ENCODE measurements around the gene MAPT. TPM values are rescaled to one million over a fixed set of nuclear protein-coding genes. Genes with fewer than 3 reads are reported as not detected.

MAPT gene
- polyA plus RNA-seq, 1 experiment = 0.27 TPM

- Histone ChIP-seq H3K4me3 (ENCODE audit: low read depth, low read length) (no peak overlapping the region), H3K27ac (ENCODE audit: low read depth, low read length) (no peak overlapping the region), H3K27me3 (ENCODE audit: control insufficient read depth, insufficient read depth, low read length) (peaks cover 12% of the 10 kb centered on the region), H3K9me3 (ENCODE audit: control insufficient read depth, insufficient read depth, low read length) (no peaks in the 10 kb centered on the region)
- TF ChIP-seq CTCF (IDR thresholded peaks at IDR 0.05; ENCODE audit: low read depth, low read length) = no peak
- CTCF ChIA-PET = no interaction called here
- DNase-seq (ENCODE audit: low read depth, low spot score) = no peak
- POLR2A ChIA-PET = no interaction called here
These were observed 99.7 kb downstream of the MAPT start for GRCh38 chr17:45993962-45994627.

GRCh38 chr17:45994987-45995386 is 100.6 kb downstream of the MAPT start:
- Histone ChIP-seq H3K27ac (ENCODE audit: low read depth, low read length) (no peak overlapping the region), H3K4me3 (ENCODE audit: low read depth, low read length) (no peak overlapping the region), H3K27me3 (ENCODE audit: control insufficient read depth, insufficient read depth, low read length) (peaks cover 15% of the 10 kb centered on the region), H3K9me3 (ENCODE audit: control insufficient read depth, insufficient read depth, low read length) (no peaks in the 10 kb centered on the region)
- TF ChIP-seq CTCF (IDR thresholded peaks at IDR 0.05; ENCODE audit: low read depth, low read length) = no peak
- no peak for DNase-seq (ENCODE audit: low read depth, low spot score)
- POLR2A ChIA-PET = no interaction called here
- CTCF ChIA-PET = interaction anchor here (0.6 to 1.4 kb wide), 3 partner anchors 49 to 218 kb away, joined by 3 to 7 read pairs (median 7); no protein-coding TSS in a partner anchor

- Histone ChIP-seq H3K4me3 (ENCODE audit: low read depth, low read length) (no peak overlapping the region), H3K9me3 (ENCODE audit: control insufficient read depth, insufficient read depth, low read length) (no peaks in the 10 kb centered on the region), H3K27ac (ENCODE audit: low read depth, low read length) (no peak overlapping the region), H3K27me3 (ENCODE audit: control insufficient read depth, insufficient read depth, low read length) (peaks cover 13% of the 10 kb centered on the region)
- no peak for DNase-seq (ENCODE audit: low read depth, low spot score)
- ChIA-PET POLR2A (no interaction called here), CTCF (interaction anchor here (0.6 to 1.4 kb wide), 3 partner anchors 49 to 217 kb away, joined by 3 to 7 read pairs (median 7); no protein-coding TSS in a partner anchor)
- no peak for TF ChIP-seq CTCF (IDR thresholded peaks at IDR 0.05; ENCODE audit: low read depth, low read length)
These were observed 101.4 kb downstream of the MAPT start for GRCh38 chr17:45995627-45996270.

GRCh38 chr17:45996282-45996937 is 102.1 kb downstream of the MAPT start:
- CTCF ChIA-PET = interaction anchor here (1.4 kb wide), 1 partner anchor 217 kb away, joined by 7 read pairs; no protein-coding TSS in a partner anchor
- Histone ChIP-seq H3K27me3 (ENCODE audit: control insufficient read depth, insufficient read depth, low read length) (peaks cover 13% of the 10 kb centered on the region), H3K4me3 (ENCODE audit: low read depth, low read length) (no peak overlapping the region), H3K27ac (ENCODE audit: low read depth, low read length) (no peak overlapping the region), H3K9me3 (ENCODE audit: control insufficient read depth, insufficient read depth, low read length) (no peaks in the 10 kb centered on the region)
- POLR2A ChIA-PET = no interaction called here
- no peak for TF ChIP-seq CTCF (IDR thresholded peaks at IDR 0.05; ENCODE audit: low read depth, low read length)
- DNase-seq (ENCODE audit: low read depth, low spot score) = no peak

- CTCF ChIA-PET = no interaction called here
- Histone ChIP-seq H3K27ac (ENCODE audit: low read depth, low read length) (no peak overlapping the region), H3K9me3 (ENCODE audit: control insufficient read depth, insufficient read depth, low read length) (no peaks in the 10 kb centered on the region), H3K4me3 (ENCODE audit: low read depth, low read length) (no peak overlapping the region), H3K27me3 (ENCODE audit: control insufficient read depth, insufficient read depth, low read length) (peaks cover 13% of the 10 kb centered on the region)
- TF ChIP-seq CTCF (IDR thresholded peaks at IDR 0.05; ENCODE audit: low read depth, low read length) = no peak
- DNase-seq (ENCODE audit: low read depth, low spot score) = no peak
- POLR2A ChIA-PET = no interaction called here
These were observed 102.8 kb downstream of the MAPT start for GRCh38 chr17:45997166-45997565.
